ENCODE results near the gene NPR1.

DNA sequence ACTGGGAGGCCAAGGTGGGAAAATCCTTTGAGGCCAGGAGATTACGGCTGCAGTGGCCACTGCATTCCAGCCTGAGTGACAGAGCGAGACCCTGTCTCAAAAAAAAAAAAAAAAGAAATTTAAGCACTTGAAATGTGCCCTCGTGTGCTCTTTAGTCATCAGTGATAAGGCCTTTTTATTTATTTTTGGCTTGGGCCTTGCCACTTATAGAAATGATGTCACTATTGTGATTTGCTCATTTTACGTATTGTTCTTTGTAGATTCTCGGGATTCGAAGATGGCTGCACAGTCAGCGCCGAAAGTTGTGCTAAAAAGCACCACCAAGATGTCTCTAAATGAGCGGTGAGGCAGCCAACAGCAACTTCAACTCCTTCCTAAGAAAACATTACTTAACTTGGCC is 42.2 kb upstream of the NPR1 start:
- TF ChIP-seq, protein P1, sequence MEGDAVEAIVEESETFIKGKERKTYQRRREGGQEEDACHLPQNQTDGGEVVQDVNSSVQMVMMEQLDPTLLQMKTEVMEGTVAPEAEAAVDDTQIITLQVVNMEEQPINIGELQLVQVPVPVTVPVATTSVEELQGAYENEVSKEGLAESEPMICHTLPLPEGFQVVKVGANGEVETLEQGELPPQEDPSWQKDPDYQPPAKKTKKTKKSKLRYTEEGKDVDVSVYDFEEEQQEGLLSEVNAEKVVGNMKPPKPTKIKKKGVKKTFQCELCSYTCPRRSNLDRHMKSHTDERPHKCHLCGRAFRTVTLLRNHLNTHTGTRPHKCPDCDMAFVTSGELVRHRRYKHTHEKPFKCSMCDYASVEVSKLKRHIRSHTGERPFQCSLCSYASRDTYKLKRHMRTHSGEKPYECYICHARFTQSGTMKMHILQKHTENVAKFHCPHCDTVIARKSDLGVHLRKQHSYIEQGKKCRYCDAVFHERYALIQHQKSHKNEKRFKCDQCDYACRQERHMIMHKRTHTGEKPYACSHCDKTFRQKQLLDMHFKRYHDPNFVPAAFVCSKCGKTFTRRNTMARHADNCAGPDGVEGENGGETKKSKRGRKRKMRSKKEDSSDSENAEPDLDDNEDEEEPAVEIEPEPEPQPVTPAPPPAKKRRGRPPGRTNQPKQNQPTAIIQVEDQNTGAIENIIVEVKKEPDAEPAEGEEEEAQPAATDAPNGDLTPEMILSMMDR (IDR thresholded peaks at IDR 0.05), result no peak
- no peak for TF ChIP-seq EZH2 (IDR thresholded peaks at IDR 0.05)
- TF ChIP-seq EZH2phosphoT487 (IDR thresholded peaks at IDR 0.05), result no peak
